ENCODE data around the gene SYT14.
"Not testable (repeated sequence)": the region's sequence is repeated elsewhere in the genome, so short reads cannot be mapped to it uniquely, and the experiment has no call there.

SYT14 gene

DNA sequence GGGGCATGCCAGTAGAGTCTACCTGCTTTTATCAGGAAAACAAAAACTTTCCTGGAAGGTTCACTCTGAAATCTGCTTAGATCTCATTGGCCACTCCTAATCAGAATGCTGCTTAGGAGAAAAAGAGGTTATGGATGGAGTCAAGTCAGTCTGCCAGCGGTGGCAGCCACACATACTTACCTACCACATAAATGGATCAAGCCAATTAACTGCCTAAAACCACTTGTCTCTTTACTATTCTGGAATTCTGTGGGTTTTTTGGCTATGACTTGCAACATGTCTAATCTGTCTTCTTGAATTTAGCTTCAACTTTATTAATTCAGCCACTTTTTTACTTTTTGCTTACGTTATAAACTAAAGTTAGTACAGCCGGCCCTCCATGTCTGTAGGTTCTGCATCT lies 154.3 kb downstream of the SYT14 start:
- FAIRE-seq (no peak), DNase-seq (ENCODE audit: extremely low spot score, insufficient read length, low read depth) (no peak)

DNA sequence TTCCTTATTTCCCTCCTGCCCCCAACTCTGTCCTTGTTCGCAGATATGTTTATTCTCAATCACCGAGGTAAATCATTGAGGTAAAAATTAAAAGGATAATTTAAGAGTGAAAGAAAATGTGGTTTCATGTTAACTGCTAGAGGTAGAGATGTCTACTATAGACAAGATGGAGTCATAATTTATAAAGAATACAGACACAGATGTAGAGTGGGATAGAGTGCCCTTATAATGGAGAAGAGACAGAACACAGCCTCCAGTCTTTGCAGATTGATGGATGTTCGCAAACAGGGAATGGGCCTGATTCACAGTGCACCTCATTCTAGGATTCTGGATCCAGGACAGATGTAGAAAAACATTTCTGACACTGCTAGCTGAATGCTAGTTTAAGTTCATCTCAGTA lies 155.4 kb downstream of the SYT14 start:
- FAIRE-seq (no peak), DNase-seq (ENCODE audit: extremely low spot score, insufficient read length, low read depth) (no peak)

DNA sequence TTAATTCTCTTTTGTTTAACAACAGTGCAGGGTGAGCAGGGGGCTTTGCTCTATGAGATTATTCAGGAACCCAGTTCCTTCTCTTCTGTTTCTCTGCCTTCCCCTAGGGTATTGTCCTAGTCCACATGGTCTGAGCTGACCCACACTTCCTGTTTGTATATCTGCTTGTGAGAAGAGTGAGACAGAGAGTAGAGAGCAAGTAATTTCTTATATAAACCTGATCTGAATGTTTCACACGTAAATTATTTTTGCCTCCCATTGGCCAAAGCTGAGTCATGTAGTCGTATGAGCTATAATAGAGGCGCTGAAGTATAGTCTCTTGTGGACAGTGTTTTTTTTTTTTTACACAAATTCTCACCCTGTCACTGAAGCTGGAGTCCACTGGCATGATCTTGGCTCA lies 160.3 kb downstream of the SYT14 start:
- no peak for FAIRE-seq
- DNase-seq (ENCODE audit: extremely low spot score, insufficient read length, low read depth), result no peak

DNA sequence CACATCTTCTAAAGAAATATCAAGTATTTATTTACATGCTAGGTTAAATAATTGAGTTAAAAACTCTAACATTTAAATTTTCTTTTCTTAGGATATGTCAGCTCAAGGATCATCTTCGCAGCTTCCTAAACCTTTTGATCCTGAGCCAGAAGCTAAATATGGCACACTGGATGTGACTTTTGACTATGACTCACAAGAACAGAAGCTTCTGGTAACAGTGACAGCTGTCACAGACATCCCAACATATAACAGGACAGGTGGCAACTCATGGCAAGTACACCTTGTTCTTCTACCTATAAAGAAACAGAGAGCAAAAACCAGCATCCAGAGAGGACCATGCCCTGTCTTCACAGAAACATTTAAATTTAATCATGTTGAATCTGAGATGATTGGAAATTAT lies 161.9 kb downstream of the SYT14 start:
- DNase-seq (ENCODE audit: extremely low spot score, insufficient read length, low read depth) (no peak), FAIRE-seq (no peak)

DNA sequence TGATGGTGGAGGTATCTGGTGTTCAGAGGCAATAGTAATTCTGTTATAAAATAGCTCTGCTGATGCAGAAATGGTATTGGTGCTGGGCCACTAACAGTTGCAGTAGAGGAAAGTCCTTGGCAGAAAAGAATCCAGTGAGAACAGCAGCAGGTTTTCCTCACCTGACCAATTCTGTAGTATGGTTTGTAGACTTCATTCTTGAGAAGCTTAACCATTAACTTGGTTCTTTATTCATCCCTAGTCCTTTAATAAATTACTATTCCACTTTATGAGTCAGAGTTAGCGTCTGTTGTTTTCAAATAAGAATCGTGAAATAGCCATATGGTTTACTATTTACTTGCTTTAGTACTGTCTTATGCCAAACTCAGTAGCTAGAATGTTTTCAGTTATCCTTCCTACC lies 166.1 kb downstream of the SYT14 start:
- FAIRE-seq (no peak), DNase-seq (ENCODE audit: extremely low spot score, insufficient read length, low read depth) (no peak)

DNA sequence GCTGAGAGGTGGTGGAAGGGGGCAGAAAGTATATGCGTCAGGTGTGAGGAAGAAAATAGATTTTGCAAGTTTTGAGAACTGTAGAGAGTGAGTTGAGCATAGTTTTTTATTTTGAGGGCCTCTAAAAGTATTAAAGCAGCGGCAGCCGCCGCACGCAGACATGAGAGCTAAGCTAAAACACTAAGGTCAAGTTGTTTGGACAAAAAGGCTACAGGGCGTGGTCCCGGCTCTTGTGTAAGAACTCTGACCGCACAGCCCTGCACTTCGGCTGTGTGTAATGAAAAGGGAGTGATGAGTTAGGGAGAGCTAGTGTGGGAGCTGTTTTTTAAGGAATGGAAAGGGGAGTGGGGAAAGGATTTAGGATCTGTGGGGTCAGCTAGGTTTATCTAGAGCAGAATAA lies 174.9 kb downstream of the SYT14 start:
- not testable (repeated sequence) for FAIRE-seq; DNase-seq (ENCODE audit: extremely low spot score, insufficient read length, low read depth)

DNA sequence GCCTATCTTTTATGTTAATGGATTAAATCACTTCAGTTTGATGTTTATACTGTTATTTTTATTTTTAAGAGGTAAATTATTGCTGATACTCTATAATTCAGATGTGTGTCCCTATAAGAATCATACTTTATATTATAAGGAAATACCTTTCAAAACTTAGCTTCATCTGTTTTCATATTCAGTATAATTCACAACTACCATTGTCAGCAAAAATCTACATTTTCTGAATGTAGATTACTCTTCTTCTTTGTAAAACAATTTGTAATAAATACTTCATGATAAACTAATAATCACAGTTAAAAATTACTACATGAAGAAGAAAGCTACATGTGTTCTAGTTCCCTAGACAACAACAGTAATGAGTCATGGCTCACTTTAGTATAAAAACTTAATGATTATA lies 179.2 kb downstream of the SYT14 start:
- no peak for FAIRE-seq
- no peak for DNase-seq (ENCODE audit: extremely low spot score, insufficient read length, low read depth)

DNA sequence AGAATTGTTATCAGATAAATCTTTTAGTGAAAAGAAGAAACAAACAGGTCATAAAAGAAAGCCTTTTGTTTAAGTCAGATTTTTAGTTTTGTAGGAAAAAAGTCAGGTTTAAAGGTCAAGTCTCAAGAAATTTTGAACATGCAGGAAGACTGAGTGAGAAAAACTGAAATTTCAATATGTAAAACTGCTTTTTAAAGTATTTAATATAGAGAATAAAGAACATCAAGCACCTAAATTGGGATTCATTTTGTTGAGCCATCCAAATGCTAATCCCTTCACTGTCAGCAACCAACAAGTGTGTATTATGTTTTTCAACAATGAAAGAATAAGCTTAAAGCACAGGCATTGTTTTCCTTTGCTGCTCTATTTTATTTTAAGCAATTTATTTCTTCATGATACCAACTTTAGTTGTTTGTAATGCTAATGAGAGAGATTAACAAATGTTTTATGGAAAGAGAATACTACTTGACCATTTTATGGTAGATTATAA lies 179.7 kb downstream of the SYT14 start:
- FAIRE-seq, result no peak
- no peak for DNase-seq (ENCODE audit: extremely low spot score, insufficient read length, low read depth)

DNA sequence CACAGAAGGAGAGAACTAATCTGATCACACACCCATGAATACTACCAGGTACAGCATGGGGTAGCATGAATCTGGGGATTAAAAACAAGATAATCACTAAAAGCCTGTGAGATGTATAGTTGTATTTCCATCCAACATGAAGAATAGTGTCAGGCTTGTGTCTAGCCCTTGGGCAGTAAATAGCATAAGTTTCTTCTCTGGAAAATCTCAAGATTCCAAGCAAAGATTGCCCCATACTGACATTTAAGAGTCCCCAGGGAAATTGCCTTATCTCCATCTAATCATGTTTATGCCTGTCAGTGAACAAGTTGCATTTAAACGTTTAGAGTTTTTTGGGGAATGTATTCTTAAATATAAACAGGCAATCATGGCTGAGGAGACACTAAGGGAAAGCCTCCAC lies 185.4 kb downstream of the SYT14 start:
- DNase-seq (ENCODE audit: extremely low spot score, insufficient read length, low read depth) (no peak), FAIRE-seq (no peak)

DNA sequence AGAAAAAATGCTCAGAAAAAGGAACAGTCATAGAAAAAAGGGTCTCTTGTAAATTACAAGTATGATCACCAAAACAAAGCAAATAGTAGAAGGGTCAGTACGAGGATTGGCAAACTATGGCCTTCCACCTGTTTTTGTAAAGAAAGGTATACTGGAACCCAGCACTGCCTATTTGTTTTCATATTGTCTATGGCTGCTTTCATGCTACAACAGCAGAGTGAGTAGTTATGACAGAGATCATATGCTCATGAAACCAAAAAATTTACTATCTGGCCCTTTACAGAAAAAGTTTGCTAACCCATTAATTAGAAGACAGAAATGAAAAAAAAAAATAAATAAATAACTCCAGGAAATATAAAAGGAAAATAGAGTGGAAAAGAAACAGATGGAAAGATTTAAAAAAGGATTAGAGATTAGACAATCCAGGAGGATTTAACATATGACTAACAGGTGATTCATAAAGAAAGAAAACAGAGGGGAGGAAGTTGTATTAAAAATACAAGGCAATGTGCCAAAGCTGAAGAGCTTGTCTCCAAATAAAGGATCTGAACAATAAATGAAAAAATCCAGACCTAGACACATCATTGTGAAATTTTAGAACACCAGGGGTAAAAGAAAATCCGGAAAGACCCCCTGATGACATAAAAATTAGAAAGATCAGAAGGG lies 186.0 kb downstream of the SYT14 start:
- no peak for DNase-seq (ENCODE audit: extremely low spot score, insufficient read length, low read depth)
- no peak for FAIRE-seq

DNA sequence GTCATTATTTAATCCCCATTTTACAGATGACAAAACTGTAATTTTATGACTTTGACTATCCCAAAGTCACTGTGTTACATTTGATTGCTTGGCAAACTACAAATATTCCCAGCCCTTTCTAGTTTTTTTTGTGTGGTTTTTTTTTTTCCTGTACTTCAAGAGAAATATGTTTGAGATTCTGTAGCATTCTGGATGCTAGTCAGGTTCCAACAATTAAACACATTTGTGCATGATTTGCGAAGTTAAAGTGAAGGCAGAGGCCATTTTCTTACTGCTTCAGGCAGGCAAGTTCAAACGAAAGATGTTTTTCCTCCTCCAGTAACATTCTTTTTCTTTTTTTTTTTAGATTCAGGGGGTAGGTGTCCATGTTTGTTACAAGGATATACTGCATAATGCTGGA lies 186.7 kb downstream of the SYT14 start:
- FAIRE-seq (no peak), DNase-seq (ENCODE audit: extremely low spot score, insufficient read length, low read depth) (no peak)

DNA sequence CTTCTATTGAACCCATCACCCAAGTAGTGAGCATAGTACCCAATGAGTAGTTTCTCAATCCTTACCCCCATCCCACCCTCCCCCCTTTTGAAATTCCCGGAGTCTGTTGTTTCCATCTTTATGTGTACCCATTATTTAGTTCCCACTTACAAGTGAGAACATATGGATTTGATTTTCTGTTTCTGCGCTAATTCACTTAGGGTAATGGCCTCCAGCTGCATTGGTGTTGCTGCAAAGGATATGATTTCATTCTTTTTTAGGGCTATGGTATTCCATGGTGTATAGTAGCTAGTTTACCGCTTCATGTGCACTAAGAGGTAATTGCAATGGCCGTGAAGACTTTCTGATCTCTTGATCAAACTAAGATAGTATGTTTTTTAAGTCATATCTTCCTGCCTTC lies 187.1 kb downstream of the SYT14 start:
- FAIRE-seq (no peak), DNase-seq (ENCODE audit: extremely low spot score, insufficient read length, low read depth) (no peak)

DNA sequence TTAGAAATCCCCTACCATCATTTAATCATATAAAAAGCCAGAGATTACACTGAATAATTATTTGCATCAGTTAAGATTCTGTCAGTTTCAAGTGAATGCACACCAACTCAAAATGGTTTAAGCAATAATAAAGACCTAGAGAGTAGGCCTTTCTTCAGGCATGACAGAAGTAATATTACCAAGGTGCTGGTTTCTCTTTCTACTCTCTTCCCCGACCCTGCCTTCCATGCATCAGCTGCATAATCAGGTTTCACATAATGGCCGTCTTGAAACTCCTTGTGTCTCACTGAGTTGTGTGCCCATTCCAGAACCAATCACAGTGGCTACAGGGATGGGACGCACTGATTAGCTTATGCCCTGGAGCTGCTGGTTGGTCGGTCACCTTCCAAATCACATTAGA lies 191.1 kb downstream of the SYT14 start:
- FAIRE-seq (no peak), DNase-seq (ENCODE audit: extremely low spot score, insufficient read length, low read depth) (no peak)

DNA sequence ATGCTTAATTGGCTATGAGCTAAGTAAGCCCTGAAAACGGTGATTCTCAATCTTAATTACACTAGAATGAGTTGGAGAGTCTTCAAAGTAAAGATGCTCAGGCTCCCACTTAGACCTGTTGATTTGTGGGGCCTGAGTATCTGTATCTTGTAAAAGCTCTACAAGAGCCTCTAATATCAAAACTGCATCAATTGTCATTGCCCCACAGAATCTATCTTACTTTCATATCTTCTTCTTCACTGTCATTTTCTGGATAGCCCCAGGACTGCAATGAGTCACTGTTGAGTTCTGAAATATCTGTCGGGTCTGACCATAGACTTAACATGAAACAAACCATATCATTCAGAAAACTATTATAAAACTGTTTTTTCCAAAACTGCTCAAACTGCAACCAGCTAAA lies 191.7 kb downstream of the SYT14 start:
- FAIRE-seq, result no peak
- no peak for DNase-seq (ENCODE audit: extremely low spot score, insufficient read length, low read depth)

DNA sequence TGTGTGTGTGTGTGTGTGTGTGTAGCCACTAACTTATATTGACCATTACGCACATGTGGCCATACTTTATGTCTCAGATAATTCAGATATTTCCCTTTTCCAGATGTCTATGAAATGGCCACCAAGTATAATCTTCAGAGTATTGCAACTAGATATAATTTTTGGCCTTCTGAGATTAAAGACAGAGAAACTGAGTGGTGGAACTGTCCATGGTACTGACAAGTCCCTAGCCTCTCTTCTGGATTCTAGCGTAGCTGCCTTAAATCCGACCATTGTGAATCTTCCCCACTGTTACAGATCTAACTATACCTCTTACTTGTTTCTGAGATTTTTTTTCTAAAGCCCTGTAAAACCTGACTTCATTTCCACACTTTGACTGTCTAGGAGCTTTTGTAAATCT lies 194.6 kb downstream of the SYT14 start:
- DNase-seq (ENCODE audit: extremely low spot score, insufficient read length, low read depth) (no peak), FAIRE-seq (no peak)

DNA sequence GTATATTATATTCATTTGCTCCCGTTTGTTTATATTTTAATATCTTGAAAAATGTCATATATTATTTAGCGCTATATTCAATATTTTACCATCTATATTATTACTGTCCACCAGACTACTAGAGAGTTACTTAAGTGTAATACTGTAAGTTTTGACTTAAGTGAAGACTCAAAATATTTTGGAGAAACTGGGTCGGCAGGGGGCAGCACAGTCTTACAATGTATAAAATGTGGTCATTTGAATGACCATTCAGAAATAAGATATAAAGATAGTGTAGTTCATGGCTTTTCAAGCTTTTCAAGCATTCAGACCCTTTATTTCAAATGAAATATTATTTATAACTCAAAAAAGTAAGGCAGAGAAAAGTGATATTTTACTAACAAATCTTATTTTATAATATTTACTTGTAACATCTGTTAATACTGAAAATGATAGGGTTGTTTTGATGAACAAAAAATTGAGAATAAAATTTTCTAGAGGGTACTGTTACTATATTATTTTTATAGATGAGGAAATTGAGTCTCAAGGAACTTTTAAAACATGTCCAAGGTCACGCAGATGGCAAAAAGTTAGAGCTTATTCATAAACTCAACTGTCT lies 205.5 kb downstream of the SYT14 start:
- DNase-seq (ENCODE audit: extremely low spot score, insufficient read length, low read depth), result no peak
- FAIRE-seq, result no peak

DNA sequence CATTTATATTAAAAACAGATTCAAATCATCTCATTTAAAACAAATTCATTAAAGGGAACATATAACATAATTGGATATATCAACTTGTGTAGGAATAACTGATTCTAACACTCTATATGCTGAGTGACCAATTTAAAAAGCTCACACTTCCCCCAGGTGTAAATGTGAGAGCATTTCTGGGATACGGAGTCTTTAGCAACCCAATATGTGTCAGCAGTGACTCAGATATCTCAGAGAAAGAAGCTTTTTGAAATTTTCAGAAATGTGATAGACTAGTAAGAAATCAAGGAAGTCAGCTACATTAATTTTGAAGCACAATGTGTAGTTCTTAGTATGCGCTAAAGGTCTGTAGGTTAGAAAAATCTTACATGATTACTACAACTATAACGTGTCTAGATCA lies 206.7 kb downstream of the SYT14 start:
- DNase-seq (ENCODE audit: extremely low spot score, insufficient read length, low read depth), result no peak
- no peak for FAIRE-seq

DNA sequence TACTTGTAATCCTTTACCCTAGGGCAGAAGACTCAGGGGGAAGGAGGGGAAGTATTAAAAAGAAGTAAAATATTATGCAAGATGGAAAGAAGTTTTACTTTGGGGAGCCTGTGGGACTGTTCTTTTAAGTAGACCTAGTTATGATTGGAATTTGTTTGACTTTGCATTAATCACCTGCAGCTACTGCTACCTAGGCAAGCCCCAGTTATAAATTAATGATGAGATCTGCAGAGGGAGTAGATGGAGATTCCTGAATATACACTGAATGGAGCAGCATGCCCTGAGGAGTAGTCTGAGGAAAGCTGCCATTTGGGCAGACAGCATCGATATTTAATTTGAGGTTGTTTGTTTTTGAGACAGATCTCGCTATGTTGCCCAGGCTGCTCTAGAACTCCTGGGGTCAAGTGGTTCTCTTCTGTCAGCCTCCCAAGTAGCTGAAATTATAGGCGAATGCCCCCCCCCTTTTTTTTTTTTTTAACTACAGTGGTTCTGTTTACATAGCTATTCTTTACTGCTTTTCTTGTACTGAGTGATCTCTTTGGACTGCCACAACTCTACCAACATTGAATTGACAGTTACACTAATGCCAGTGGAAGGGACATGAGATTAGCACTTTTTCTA lies 213.1 kb downstream of the SYT14 start:
- no peak for FAIRE-seq

DNA sequence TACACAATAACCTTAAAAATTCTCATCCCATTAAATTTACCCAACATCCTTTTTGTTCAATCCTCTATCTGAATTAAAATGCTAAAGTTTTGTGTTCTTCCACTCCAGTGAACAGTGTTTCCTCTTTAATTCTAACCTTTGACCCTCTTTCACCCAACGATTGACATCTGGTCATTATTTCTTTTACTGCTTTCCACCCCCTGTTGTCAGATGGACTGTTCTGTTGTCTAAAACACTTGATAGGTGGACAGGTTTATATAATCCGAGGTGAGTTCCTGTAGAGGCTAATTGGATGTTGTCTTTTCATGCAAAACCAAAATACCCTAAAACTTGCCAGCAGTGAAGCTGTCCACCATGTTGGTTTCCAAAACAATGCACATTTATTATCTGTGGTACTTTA lies 221.2 kb downstream of the SYT14 start:
- no peak for FAIRE-seq

More for the DNA sequence above, 213.1 kb downstream of the SYT14 start:
- DNase-seq (ENCODE audit: extremely low spot score, insufficient read length, low read depth), result no peak

DNA sequence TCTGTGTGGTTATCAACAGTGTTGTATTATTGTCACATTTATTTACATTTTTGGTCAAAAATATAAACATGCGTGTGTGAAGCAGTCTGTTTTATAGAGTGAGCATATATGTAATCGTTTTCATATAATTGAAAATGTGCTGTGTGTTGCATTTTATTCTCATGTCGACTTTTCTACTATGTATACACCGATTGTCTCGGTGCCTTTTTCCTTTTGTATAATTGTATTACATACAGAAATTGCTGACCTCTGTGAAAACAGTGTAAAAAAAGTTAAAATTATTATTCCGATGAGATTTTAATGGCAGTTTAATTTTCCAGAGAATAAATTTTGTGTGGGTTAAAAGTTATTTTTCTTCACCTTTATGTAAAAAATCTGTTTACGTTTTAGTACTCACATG lies 232.2 kb downstream of the SYT14 start:
- FAIRE-seq (no peak), DNase-seq (ENCODE audit: extremely low spot score, insufficient read length, low read depth) (no peak)

More for the DNA sequence above, 221.2 kb downstream of the SYT14 start:
- no peak for DNase-seq (ENCODE audit: extremely low spot score, insufficient read length, low read depth)

DNA sequence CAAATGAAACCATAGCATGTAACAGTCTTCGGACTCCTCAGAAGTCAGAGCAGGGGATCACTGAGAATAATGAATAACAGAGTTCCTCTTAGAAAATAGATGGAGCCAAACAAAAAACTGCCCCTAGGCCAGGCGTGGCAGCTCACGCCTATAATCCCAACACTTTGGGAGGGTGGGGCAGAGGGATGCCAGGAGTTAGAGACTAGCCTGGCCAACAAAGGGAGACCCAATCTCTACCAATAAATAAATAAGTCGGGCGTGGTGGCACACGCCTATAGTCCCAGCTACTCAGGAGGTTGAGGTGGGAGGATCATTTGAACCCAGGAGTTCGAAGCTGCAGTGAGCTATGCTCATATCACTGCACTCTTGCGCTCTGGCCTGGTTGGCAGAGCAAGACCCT lies 236.1 kb downstream of the SYT14 start:
- DNase-seq (ENCODE audit: extremely low spot score, insufficient read length, low read depth) (no peak), FAIRE-seq (no peak)

DNA sequence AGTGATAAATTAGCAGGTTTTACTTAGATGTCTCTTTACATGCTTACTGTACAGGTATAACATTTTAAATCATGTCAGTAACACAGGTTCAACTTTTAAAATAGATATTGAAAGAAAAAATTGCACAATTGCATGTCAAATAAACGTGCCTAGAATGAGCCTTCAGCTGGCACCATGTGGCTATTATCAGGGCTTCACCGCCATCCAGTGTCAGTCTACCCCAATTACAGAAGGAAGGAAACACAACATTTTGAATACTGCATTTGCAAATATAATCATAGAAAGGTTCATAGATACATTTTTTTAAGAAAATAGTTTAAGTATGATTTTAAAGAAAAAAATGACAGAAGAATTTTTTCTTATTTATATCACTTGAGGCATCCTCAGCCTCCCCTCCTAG lies 247.0 kb downstream of the SYT14 start:
- DNase-seq (ENCODE audit: extremely low spot score, insufficient read length, low read depth) (no peak), FAIRE-seq (no peak)

All from GM18507 (cell line).